ENCODE measurements around the gene NDUFAF2. TPM values are rescaled to one million over a fixed set of nuclear protein-coding genes. Genes with fewer than 3 reads are reported as not detected.

The NDUFAF2 gene
- total and polyA plus RNA-seq, 2 of the 8 experiments (the other 6 are each of a cell fraction or from before 2014, with no cell fraction given) = 10.7 to 46.5 TPM

- Histone ChIP-seq H2BK120ac (replicated peaks; ENCODE audit: low read depth, low read length) (no peak overlapping the region), H2BK15ac (ENCODE audit: low read length) (no peak overlapping the region), H4K5ac (ENCODE audit: insufficient read length, low read depth, low read length) (no peak overlapping the region), H2BK20ac (ENCODE audit: low read length) (no peak overlapping the region), H3K79me1 (ENCODE audit: low read depth, low read length) (no peaks in the 10 kb centered on the region), H3K4me2 (ENCODE audit: insufficient read depth in 1 of 2, low read depth in 2 of 2, low read length in 2 of 2) (no peak overlapping the region), H3K4me3 (ENCODE audit: extremely low read depth in 1 of 4, insufficient read depth in 2 of 4, low read depth in 3 of 4, low read length in 4 of 4) (no peak overlapping the region), H2BK12ac (ENCODE audit: low read depth, low read length) (no peak overlapping the region), H2AFZ (ENCODE audit: low read length) (no peak overlapping the region), H3K23ac (ENCODE audit: insufficient read length) (no peak overlapping the region), H3K14ac (ENCODE audit: insufficient read length) (no peak overlapping the region), H4K91ac (replicated peaks; ENCODE audit: insufficient read length, low read length) (no peak overlapping the region), H4K20me1 (replicated peaks in 1 of 2; ENCODE audit: control insufficient read depth in 1 of 2, insufficient read depth in 2 of 2, low read length in 2 of 2) (no peaks in the 10 kb centered on the region), H3K27me3 (replicated peaks in 1 of 4; ENCODE audit: control insufficient read depth in 3 of 4, extremely low read depth in 1 of 4, insufficient read depth in 3 of 4, low read length in 3 of 4) (peaks cover 0 to 1% (median 0%) of the 10 kb centered on the region in 4 experiments; a peak in 1 of 7 replicates), H3K18ac (ENCODE audit: extremely low read depth, low read length) (no peak overlapping the region), H2BK5ac (ENCODE audit: low read depth, low read length) (no peak overlapping the region), H3K56ac (replicated peaks; ENCODE audit: insufficient read length, low read depth, low read length) (no peak overlapping the region), H3K23me2 (ENCODE audit: low read depth, low read length) (no peaks in the 10 kb centered on the region), H3K9ac (replicated peaks in 1 of 4; ENCODE audit: extremely low read depth in 1 of 4, low read depth in 3 of 4, low read length in 3 of 4) (no peak overlapping the region), H3K4me1 (replicated peaks in 1 of 4; ENCODE audit: control insufficient read depth in 3 of 4, insufficient read depth in 4 of 4, low read length in 3 of 4) (no peaks in the 10 kb centered on the region), H3K4ac (replicated peaks; ENCODE audit: insufficient read length, low read depth, low read length) (no peak overlapping the region), H3K27ac (ENCODE audit: low read depth, low read length) (no peak overlapping the region), H2AK5ac (ENCODE audit: low read depth, low read length) (no peak overlapping the region), H3K36me3 (ENCODE audit: control insufficient read depth in 2 of 4, insufficient read depth in 4 of 4, low read length in 3 of 4) (no peaks in the 10 kb centered on the region), H3K79me2 (ENCODE audit: control insufficient read depth in 1 of 2, insufficient read depth in 2 of 2, low read length in 2 of 2) (no peaks in the 10 kb centered on the region), H3K9me3 (ENCODE audit: insufficient read depth in 2 of 2, low read depth in 1 of 2, low read length in 1 of 2) (0 out of 4 replicates have a peak, but pooled peaks cover 0 to 2% of the 10 kb centered on the region in 2 experiments), H4K8ac (ENCODE audit: extremely low read depth, insufficient read depth, low read length) (no peak overlapping the region)
- DNase-seq (ENCODE audit: low read depth in 1 of 2, low spot score in 2 of 2) = no peak
- ChIA-PET CTCF (ENCODE audit: partially characterized antibody) (interaction anchor here (1.2 kb wide), 1 partner anchor 57 kb away, joined by 3 read pairs; no protein-coding TSS in a partner anchor), POLR2A (ENCODE audit: partially characterized antibody) (no interaction called here)
- 46% methylated on average over 2 of the region's 2 CpGs; no CpG with 5 or more reads in 1 of the 2 experiments for WGBS, 2 experiments (ENCODE audit: extremely low coverage in 1 of 2, insufficient coverage in 1 of 2, insufficient read length in 1 of 2, insufficient replicate concordance in 2 of 2, low coverage in 1 of 2, low lambda C conversion rate in 2 of 2, missing lambda C conversion rate in 1 of 2)
- FAIRE-seq = no peak
- no peak for TF ChIP-seq EP300 (IDR thresholded peaks at IDR 0.05; ENCODE audit: borderline replicate concordance in 1 of 2, low read depth in 2 of 2, low read length in 2 of 2)
- no peak for TF ChIP-seq SUZ12 (IDR thresholded peaks at IDR 0.05; ENCODE audit: low read length)
- no peak for TF ChIP-seq MAFK (IDR thresholded peaks at IDR 0.05; ENCODE audit: low read depth, low read length)
- TF ChIP-seq GABPA (IDR thresholded peaks at IDR 0.05; ENCODE audit: borderline replicate concordance, insufficient read depth, low read length) = no peak
- TF ChIP-seq ATF2 (IDR thresholded peaks at IDR 0.05; ENCODE audit: low read length) = no peak
- TF ChIP-seq YY1 (IDR thresholded peaks at IDR 0.05; ENCODE audit: low read depth, low read length) = no peak
- TF ChIP-seq SAP30 (IDR thresholded peaks at IDR 0.05; ENCODE audit: insufficient read depth, insufficient replicate concordance, low read length) = no peak
- TF ChIP-seq TAF7 (optimal IDR thresholded peaks at IDR 0.05; ENCODE audit: borderline replicate concordance, low read depth, low read length) = no peak
- no peak for TF ChIP-seq KDM1A (IDR thresholded peaks at IDR 0.05; ENCODE audit: borderline replicate concordance, low read length)
- TF ChIP-seq RAD21 (IDR thresholded peaks at IDR 0.05 in 1 of 2, conservative IDR thresholded peaks at IDR 0.05 in 1 of 2; ENCODE audit: low read depth in 2 of 2, low read length in 2 of 2) = no peak
- no peak for TF ChIP-seq TEAD4 (IDR thresholded peaks at IDR 0.05; ENCODE audit: low read depth, low read length)
These were observed 142.9 kb downstream of the NDUFAF2 start for GRCh38 chr5:61087921-61088320.
